ENCODE measurements around the gene BAD.
"Not testable (repeated sequence)": the region's sequence is repeated elsewhere in the genome, so short reads cannot be mapped to it uniquely, and the experiment has no call there.

BAD gene

GRCh38 chr11:64316672-64317324, 32.3 kb upstream of the BAD start:
- peak overlapping the region; percentile 100 for H3K27ac Mint-ChIP-seq
- DNase-seq: no peak
- peak overlapping the region; percentile 94 for H3K4me3 Mint-ChIP-seq
- no peak for TF ChIP-seq CTCF (IDR thresholded peaks at IDR 0.05)
- peaks cover 16% of the 10 kb centered on the region for H3K36me3 Mint-ChIP-seq (ENCODE audit: low read depth)
- H3K4me1 Mint-ChIP-seq: peaks cover 32% of the 10 kb centered on the region
- H3K27me3 Mint-ChIP-seq (ENCODE audit: low read depth, poor library complexity): no peaks in the 10 kb centered on the region
- no peaks in the 10 kb centered on the region for H3K9me3 Mint-ChIP-seq

- H3K27me3 Mint-ChIP-seq (ENCODE audit: low read depth, poor library complexity); H3K9me3 Mint-ChIP-seq; DNase-seq; H3K27ac Mint-ChIP-seq: not testable (repeated sequence)
- peak overlapping the region; percentile 94 for H3K4me3 Mint-ChIP-seq
- H3K4me1 Mint-ChIP-seq: peaks cover 25% of the 10 kb centered on the region
- peaks cover 13% of the 10 kb centered on the region for H3K36me3 Mint-ChIP-seq (ENCODE audit: low read depth)
Measured at GRCh38 chr11:64315667-64316526, 31.4 kb upstream of the BAD start.

DNA sequence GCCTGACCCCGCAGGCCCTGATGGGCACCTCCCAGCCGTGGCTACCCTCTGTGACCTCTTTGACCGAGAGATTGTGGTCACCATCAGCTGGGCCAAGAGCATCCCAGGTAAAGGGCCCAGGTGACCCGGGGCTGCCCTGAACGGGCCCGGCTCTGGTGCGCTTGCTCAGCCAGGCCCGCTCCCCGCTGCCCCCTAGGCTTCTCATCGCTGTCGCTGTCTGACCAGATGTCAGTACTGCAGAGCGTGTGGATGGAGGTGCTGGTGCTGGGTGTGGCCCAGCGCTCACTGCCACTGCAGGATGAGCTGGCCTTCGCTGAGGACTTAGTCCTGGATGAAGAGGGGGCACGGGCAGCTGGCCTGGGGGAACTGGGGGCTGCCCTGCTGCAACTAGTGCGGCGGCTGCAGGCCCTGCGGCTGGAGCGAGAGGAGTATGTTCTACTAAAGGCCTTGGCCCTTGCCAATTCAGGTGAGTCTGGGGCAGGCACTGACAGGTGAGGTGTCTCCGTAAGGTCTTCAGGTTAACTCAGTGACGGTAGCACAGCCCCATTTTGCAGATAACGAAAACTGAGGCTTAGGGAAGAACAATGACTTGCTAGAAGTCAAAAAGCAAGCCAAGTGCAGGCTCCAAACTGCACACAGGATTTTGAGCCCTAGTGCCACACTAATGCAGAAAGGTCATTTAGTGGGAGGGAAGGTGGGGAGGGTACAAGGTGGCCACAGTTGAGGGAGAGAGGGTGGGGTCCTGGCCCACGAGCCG, 30.5 kb upstream of the BAD start:
- Mint-ChIP-seq H3K27ac (peak overlapping the region; percentile 83), H3K4me1 (peaks cover 23% of the 10 kb centered on the region), H3K36me3 (ENCODE audit: low read depth) (peaks cover 5% of the 10 kb centered on the region), H3K9me3 (no peaks in the 10 kb centered on the region), H3K4me3 (peak overlapping the region; percentile 48), H3K27me3 (ENCODE audit: low read depth, poor library complexity) (no peaks in the 10 kb centered on the region)
- no peak for TF ChIP-seq CTCF (IDR thresholded peaks at IDR 0.05)
- DNase-seq: no peak

DNA sequence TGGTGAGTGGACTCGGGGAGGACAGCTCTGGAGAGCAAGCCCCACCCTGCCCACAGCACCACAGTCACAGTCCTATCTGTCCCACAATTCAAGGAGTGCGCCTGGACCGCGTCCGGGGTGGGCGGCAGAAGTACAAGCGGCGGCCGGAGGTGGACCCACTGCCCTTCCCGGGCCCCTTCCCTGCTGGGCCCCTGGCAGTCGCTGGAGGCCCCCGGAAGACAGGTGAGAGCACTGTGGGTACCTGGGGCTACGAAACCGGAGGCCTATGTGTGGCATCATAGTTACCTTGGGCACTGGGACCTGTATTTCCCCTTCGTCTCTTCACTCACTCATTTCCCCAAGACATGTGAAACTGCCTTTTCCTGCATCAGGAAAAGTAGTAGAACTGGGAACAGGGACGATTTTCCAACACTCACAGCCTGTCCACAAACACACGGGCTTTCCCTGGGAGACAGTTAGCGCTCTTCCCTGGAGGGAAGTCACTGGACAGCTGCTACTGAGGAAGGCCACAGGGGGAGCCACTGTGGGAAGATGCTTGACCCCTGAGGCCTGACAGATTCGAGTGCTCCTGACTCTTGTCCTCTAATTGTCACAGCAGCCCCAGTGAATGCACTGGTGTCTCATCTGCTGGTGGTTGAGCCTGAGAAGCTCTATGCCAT, 29.8 kb upstream of the BAD start:
- no peaks in the 10 kb centered on the region for H3K9me3 Mint-ChIP-seq
- H3K27ac Mint-ChIP-seq: peak overlapping the region; percentile 83
- no peak overlapping the region for H3K4me3 Mint-ChIP-seq

DNA sequence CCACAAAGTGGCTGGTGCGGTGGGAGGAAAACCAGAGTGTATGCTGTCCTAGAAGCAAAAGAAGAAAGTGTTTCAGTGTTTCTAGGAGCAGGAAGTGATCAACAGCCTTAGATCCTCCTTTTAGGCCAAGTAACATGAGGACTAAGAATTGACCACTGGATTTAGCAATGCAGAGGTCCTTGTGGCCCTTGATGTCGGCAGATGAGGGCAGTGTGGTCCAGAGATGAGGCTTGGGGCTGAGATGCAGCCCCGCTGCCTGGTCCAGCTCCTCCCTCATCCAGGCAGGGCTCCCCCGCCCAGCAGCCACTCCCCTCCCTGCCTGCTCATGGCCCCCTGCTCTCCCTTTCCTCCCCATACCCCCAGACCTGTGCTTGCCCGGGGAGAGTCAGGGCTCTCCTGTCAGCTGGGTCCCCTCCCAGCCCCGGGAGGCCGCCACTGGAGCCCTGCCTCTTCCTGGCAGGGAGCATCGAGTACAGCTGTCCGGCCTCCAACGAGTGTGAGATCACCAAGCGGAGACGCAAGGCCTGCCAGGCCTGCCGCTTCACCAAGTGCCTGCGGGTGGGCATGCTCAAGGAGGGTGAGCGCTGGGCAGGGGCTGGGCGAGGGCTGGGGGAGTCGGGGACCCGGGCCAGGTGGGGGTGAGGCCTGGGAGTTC, 29.2 kb upstream of the BAD start:
- H3K9me3 Mint-ChIP-seq: no peaks in the 10 kb centered on the region
- H3K27me3 Mint-ChIP-seq (ENCODE audit: low read depth, poor library complexity): no peaks in the 10 kb centered on the region
- no peak for TF ChIP-seq CTCF (IDR thresholded peaks at IDR 0.05)
- H3K4me3 Mint-ChIP-seq: no peak overlapping the region
- no peak for DNase-seq
- H3K4me1 Mint-ChIP-seq: peaks cover 12% of the 10 kb centered on the region
- peaks cover 5% of the 10 kb centered on the region for H3K36me3 Mint-ChIP-seq (ENCODE audit: low read depth)
- H3K27ac Mint-ChIP-seq: peak overlapping the region; percentile 95

More for the DNA sequence above, 29.8 kb upstream of the BAD start:
- no peaks in the 10 kb centered on the region for H3K27me3 Mint-ChIP-seq (ENCODE audit: low read depth, poor library complexity)
- peaks cover 18% of the 10 kb centered on the region for H3K4me1 Mint-ChIP-seq
- TF ChIP-seq CTCF (IDR thresholded peaks at IDR 0.05): peak; percentile 7
- H3K36me3 Mint-ChIP-seq (ENCODE audit: low read depth): peaks cover 5% of the 10 kb centered on the region
- DNase-seq: no peak

All from nephron progenitor cell (in vitro differentiated cells).